Gastroesophageal sphincter (tissue), 3 donors: ENCODE measurements around the gene PLIN5.

ENCODE experiments used
- CTCF ChIP-seq, 4 experiments: fragments of 200-600 bp in 2 of 4; fragments of 450-650 bp in 2 of 4; sonication (generic) in 1 of 4; IDR thresholded peaks; one replicate each; pipeline ENCODE4 v1.5.1; 2017 to 2019; ENCODE audit warnings: antibody characterized with exemption in 4 of 4, mild to moderate bottlenecking in 2 of 4, moderate library complexity in 2 of 4
- POLR2A ChIP-seq, 2 donors: fragments of 450-650 bp; IDR thresholded peaks; one replicate each; pipeline ENCODE4 v1.6.1; 2017; ENCODE audit warnings: antibody characterized with exemption in 2 of 2, mild to moderate bottlenecking in 2 of 2, moderate library complexity in 1 of 2
- POLR2AphosphoS5 ChIP-seq: sonication (generic); formaldehyde crosslinking; IDR thresholded peaks from one replicate; pipeline ENCODE4 v1.6.1; 2017; ENCODE audit warnings: antibody characterized with exemption

GRCh38 chr19:4507150-4507452 is 27.9 kb downstream of the PLIN5 start:
- TF ChIP-seq CTCF (IDR thresholded peaks at IDR 0.05), result no peak
- no peak for TF ChIP-seq POLR2AphosphoS5
- no peak for TF ChIP-seq POLR2A (IDR thresholded peaks at IDR 0.05)
